ENCODE data around the gene AHCY. TPM values are rescaled to one million over a fixed set of nuclear protein-coding genes. Genes with fewer than 3 reads are reported as not detected.

The AHCY gene
- total RNA-seq, 1 experiment from 2014 or later = 401 TPM

DNA sequence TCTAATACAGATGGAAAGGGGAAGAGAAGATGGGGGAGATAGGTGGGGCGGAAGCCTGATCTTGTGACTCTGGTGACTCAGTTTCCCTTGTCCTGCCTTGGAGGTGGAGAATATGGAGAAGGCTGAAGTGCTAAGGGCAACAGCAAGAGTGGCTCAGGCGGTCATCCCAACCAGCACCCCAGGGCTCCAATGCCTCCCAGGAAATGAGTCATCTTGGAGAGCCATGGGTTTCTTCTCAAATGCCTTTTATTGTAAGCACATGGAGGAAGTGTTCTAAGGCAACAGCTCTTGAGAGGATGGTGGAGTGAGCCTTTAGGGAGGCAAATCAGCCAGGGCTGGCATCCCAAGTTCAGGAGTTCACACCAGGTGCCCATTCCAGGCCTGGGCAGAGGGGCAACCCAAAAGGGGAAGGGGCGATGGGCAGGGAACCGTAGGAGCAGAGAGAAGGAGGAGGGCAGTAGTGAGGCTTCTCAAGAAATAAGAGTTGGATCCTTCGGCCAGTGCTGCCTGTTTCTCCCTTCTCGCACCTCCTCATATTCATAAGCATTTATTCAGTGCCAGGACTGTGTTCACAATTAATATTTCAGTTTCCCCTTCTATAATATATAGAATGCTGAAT is 13.2 kb upstream of the AHCY start:
- Mint-ChIP-seq H3K4me1 (peaks cover 32% of the 10 kb centered on the region), H3K27ac (no peak overlapping the region), H3K9me3 (peaks cover 18% of the 10 kb centered on the region), H3K36me3 (peaks cover 7% of the 10 kb centered on the region), H3K4me3 (no peak overlapping the region), H3K27me3 (ENCODE audit: low read depth) (peaks cover 10% of the 10 kb centered on the region)
- DNase-seq (ENCODE audit: low spot score) (no peak), ATAC-seq (no peak)
- no peak for TF ChIP-seq GTF2I (CRISPR knock-in tag; conservative IDR thresholded peaks at IDR 0.05)
- TF ChIP-seq, protein P1, sequence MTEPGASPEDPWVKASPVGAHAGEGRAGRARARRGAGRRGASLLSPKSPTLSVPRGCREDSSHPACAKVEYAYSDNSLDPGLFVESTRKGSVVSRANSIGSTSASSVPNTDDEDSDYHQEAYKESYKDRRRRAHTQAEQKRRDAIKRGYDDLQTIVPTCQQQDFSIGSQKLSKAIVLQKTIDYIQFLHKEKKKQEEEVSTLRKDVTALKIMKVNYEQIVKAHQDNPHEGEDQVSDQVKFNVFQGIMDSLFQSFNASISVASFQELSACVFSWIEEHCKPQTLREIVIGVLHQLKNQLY (CRISPR knock-in tag; IDR thresholded peaks at IDR 0.05) = no peak
- TF ChIP-seq, protein P2, sequence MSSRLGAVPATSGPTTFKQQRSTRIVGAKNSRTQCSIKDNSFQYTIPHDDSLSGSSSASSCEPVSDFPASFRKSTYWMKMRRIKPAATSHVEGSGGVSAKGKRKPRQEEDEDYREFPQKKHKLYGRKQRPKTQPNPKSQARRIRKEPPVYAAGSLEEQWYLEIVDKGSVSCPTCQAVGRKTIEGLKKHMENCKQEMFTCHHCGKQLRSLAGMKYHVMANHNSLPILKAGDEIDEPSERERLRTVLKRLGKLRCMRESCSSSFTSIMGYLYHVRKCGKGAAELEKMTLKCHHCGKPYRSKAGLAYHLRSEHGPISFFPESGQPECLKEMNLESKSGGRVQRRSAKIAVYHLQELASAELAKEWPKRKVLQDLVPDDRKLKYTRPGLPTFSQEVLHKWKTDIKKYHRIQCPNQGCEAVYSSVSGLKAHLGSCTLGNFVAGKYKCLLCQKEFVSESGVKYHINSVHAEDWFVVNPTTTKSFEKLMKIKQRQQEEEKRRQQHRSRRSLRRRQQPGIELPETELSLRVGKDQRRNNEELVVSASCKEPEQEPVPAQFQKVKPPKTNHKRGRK (CRISPR knock-in tag; IDR thresholded peaks at IDR 0.05; ENCODE audit: borderline replicate concordance) = no peak
- no peak for TF ChIP-seq NR1H2 (CRISPR knock-in tag; IDR thresholded peaks at IDR 0.05)
- no peak for TF ChIP-seq NFE2L1 (CRISPR knock-in tag; IDR thresholded peaks at IDR 0.05)
- TF ChIP-seq, protein P3, sequence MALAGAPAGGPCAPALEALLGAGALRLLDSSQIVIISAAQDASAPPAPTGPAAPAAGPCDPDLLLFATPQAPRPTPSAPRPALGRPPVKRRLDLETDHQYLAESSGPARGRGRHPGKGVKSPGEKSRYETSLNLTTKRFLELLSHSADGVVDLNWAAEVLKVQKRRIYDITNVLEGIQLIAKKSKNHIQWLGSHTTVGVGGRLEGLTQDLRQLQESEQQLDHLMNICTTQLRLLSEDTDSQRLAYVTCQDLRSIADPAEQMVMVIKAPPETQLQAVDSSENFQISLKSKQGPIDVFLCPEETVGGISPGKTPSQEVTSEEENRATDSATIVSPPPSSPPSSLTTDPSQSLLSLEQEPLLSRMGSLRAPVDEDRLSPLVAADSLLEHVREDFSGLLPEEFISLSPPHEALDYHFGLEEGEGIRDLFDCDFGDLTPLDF (CRISPR knock-in tag; IDR thresholded peaks at IDR 0.05) = no peak
- TF ChIP-seq, protein P4, sequence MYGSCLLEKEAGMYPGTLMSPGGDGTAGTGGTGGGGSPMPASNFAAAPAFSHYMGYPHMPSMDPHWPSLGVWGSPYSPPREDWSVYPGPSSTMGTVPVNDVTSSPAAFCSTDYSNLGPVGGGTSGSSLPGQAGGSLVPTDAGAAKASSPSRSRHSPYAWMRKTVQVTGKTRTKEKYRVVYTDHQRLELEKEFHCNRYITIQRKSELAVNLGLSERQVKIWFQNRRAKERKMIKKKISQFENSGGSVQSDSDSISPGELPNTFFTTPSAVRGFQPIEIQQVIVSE (CRISPR knock-in tag; IDR thresholded peaks at IDR 0.05; ENCODE audit: borderline replicate concordance) = no peak
- TF ChIP-seq, protein P5, sequence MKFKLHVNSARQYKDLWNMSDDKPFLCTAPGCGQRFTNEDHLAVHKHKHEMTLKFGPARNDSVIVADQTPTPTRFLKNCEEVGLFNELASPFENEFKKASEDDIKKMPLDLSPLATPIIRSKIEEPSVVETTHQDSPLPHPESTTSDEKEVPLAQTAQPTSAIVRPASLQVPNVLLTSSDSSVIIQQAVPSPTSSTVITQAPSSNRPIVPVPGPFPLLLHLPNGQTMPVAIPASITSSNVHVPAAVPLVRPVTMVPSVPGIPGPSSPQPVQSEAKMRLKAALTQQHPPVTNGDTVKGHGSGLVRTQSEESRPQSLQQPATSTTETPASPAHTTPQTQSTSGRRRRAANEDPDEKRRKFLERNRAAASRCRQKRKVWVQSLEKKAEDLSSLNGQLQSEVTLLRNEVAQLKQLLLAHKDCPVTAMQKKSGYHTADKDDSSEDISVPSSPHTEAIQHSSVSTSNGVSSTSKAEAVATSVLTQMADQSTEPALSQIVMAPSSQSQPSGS (CRISPR knock-in tag; IDR thresholded peaks at IDR 0.05; ENCODE audit: borderline replicate concordance, low read depth) = no peak
- no peak for TF ChIP-seq RELA (CRISPR knock-in tag; IDR thresholded peaks at IDR 0.05; ENCODE audit: borderline replicate concordance)
- TF ChIP-seq MYBL2 (CRISPR knock-in tag; IDR thresholded peaks at IDR 0.05) = no peak
- TF ChIP-seq, protein P6, sequence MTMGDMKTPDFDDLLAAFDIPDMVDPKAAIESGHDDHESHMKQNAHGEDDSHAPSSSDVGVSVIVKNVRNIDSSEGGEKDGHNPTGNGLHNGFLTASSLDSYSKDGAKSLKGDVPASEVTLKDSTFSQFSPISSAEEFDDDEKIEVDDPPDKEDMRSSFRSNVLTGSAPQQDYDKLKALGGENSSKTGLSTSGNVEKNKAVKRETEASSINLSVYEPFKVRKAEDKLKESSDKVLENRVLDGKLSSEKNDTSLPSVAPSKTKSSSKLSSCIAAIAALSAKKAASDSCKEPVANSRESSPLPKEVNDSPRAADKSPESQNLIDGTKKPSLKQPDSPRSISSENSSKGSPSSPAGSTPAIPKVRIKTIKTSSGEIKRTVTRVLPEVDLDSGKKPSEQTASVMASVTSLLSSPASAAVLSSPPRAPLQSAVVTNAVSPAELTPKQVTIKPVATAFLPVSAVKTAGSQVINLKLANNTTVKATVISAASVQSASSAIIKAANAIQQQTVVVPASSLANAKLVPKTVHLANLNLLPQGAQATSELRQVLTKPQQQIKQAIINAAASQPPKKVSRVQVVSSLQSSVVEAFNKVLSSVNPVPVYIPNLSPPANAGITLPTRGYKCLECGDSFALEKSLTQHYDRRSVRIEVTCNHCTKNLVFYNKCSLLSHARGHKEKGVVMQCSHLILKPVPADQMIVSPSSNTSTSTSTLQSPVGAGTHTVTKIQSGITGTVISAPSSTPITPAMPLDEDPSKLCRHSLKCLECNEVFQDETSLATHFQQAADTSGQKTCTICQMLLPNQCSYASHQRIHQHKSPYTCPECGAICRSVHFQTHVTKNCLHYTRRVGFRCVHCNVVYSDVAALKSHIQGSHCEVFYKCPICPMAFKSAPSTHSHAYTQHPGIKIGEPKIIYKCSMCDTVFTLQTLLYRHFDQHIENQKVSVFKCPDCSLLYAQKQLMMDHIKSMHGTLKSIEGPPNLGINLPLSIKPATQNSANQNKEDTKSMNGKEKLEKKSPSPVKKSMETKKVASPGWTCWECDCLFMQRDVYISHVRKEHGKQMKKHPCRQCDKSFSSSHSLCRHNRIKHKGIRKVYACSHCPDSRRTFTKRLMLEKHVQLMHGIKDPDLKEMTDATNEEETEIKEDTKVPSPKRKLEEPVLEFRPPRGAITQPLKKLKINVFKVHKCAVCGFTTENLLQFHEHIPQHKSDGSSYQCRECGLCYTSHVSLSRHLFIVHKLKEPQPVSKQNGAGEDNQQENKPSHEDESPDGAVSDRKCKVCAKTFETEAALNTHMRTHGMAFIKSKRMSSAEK (CRISPR knock-in tag; IDR thresholded peaks at IDR 0.05; ENCODE audit: borderline replicate concordance) = no peak
- TF ChIP-seq FOXK1 (CRISPR knock-in tag; IDR thresholded peaks at IDR 0.05) = no peak
- ChIA-PET POLR2A (no interaction called here), CTCF (no interaction called here)

DNA sequence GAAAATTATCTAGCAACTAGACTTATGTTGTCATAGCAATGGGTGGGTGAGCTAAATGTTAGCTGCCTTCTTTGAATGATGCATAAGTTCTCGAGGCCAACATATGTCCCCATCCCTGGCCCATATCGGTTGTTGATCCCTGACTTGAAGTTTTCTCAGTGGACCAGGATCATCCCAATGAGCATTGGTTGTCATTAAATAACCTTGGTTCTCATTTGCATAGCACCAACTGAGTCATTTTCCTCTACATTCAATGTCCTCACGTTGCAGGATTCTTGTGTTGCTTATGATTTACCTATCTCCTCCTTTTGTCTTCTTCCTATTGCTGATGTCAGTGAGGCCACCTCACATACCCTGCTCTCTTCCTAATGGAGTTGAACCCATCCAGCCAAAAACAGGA is 12.1 kb upstream of the AHCY start:
- TF ChIP-seq, protein P1 (CRISPR knock-in tag; IDR thresholded peaks at IDR 0.05) = no peak
- TF ChIP-seq, protein P7, sequence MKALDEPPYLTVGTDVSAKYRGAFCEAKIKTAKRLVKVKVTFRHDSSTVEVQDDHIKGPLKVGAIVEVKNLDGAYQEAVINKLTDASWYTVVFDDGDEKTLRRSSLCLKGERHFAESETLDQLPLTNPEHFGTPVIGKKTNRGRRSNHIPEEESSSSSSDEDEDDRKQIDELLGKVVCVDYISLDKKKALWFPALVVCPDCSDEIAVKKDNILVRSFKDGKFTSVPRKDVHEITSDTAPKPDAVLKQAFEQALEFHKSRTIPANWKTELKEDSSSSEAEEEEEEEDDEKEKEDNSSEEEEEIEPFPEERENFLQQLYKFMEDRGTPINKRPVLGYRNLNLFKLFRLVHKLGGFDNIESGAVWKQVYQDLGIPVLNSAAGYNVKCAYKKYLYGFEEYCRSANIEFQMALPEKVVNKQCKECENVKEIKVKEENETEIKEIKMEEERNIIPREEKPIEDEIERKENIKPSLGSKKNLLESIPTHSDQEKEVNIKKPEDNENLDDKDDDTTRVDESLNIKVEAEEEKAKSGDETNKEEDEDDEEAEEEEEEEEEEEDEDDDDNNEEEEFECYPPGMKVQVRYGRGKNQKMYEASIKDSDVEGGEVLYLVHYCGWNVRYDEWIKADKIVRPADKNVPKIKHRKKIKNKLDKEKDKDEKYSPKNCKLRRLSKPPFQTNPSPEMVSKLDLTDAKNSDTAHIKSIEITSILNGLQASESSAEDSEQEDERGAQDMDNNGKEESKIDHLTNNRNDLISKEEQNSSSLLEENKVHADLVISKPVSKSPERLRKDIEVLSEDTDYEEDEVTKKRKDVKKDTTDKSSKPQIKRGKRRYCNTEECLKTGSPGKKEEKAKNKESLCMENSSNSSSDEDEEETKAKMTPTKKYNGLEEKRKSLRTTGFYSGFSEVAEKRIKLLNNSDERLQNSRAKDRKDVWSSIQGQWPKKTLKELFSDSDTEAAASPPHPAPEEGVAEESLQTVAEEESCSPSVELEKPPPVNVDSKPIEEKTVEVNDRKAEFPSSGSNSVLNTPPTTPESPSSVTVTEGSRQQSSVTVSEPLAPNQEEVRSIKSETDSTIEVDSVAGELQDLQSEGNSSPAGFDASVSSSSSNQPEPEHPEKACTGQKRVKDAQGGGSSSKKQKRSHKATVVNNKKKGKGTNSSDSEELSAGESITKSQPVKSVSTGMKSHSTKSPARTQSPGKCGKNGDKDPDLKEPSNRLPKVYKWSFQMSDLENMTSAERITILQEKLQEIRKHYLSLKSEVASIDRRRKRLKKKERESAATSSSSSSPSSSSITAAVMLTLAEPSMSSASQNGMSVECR (CRISPR knock-in tag; IDR thresholded peaks at IDR 0.05; ENCODE audit: borderline replicate concordance) = no peak
- TF ChIP-seq, protein P8, sequence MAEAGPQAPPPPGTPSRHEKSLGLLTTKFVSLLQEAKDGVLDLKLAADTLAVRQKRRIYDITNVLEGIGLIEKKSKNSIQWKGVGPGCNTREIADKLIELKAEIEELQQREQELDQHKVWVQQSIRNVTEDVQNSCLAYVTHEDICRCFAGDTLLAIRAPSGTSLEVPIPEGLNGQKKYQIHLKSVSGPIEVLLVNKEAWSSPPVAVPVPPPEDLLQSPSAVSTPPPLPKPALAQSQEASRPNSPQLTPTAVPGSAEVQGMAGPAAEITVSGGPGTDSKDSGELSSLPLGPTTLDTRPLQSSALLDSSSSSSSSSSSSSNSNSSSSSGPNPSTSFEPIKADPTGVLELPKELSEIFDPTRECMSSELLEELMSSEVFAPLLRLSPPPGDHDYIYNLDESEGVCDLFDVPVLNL (CRISPR knock-in tag; IDR thresholded peaks at IDR 0.05; ENCODE audit: borderline replicate concordance, low read depth) = no peak
- DNase-seq (ENCODE audit: low spot score) = no peak
- POLR2A ChIA-PET = no interaction called here

More for the DNA sequence above, 12.1 kb upstream of the AHCY start:
- Mint-ChIP-seq H3K27ac (no peak overlapping the region), H3K36me3 (peaks cover 7% of the 10 kb centered on the region), H3K4me1 (peaks cover 26% of the 10 kb centered on the region), H3K27me3 (ENCODE audit: low read depth) (peaks cover 16% of the 10 kb centered on the region), H3K4me3 (no peak overlapping the region), H3K9me3 (peaks cover 18% of the 10 kb centered on the region)
- CTCF ChIA-PET = no interaction called here
- no peak for ATAC-seq
